Endothelial cell of umbilical vein (primary cell): ENCODE data around the gene FILIP1L.

Experiments
- EZH2 ChIP-seq: IDR thresholded peaks from 2 replicates; pipeline ENCODE4 v1.6.1; 2012; ENCODE audit warnings: borderline replicate concordance, low read depth, mild to moderate bottlenecking, moderate library complexity, low read length, inconsistent platforms; ENCODE audit not compliant: severe bottlenecking
- POLR2A ChIP-seq: IDR thresholded peaks from 2 replicates; pipeline ENCODE4 v1.6.1; 2012; ENCODE audit warnings: low read depth, mild to moderate bottlenecking, control low read depth, low read length

GRCh38 chr3:100002599-100003350 lies 111.5 kb downstream of the FILIP1L start:
- no peak for TF ChIP-seq POLR2A
- no peak for TF ChIP-seq EZH2
